ENCODE results near the gene EID3.

EID3 gene

DNA sequence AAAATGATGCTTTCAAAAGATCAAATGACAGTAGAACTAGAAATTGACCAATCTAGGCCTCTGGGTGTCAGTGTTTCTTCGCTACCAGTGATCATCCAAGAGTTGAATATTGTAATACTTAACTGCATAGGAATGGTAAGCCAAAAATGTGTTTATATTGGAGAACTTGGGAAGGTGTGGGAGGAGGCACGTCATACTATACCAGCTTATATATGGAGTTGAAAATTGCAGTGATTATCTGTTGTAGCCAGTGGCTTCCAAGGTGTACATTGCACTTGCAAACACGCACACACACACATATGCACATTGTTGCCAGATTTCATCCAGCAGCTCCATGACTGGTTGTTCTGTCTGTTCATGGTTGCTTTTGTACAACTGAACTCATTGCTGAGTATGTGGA is 36.1 kb downstream of the EID3 start:
- no peak for DNase-seq (ENCODE audit: low spot score)

DNA sequence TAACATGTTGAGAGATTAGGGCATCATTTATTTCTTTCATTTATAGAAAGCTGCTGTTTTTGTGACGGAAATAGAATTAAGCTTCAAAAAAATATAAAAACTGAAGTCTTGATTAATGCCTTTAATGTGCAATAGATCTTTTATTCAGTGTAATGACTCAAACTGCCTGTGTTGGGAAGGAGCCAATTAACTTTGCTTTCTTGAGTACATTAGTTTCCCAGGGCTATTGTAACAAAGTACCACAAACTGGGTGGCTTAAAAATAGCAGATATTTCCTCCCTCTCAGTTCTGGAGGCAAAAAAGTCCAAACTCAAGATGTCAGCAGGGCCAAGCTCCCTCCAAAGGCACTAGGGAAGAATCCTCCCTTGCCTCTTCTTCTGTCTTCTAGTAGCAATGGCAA is 36.6 kb downstream of the EID3 start:
- DNase-seq (ENCODE audit: low spot score) = no peak

DNA sequence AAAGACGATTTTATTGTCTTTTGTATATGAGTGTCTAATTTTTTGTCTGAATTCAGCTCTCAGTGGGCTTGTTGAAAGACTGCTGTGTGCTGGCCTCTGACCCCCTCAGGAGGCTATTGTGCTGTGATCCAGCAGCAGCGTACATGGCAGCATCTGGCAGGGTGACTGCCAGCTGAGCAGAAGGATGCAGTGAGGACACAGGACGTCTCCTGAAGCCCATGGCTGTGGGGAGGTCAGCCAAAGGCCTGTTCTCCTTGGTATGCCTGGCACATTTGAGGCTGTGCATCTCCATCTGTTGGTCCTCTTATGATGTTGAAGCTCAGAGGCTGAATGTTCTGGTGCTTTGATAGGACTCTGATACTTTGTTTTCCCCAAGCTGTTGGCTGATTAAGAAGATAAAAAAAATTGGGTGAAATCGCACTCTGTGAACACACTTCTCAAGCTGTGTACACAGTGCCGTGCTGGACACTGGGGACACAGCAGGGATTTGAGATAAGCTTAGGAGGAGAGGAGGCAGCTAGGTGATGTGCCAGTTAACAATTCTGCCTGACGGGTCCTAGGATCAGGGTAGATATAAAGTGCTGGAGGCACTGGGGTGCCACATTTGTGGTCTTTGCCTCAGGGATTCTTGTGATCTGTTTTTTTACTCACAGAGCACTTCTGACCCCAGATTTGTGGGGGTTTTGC is 37.5 kb downstream of the EID3 start:
- DNase-seq (ENCODE audit: low spot score) = no peak

DNA sequence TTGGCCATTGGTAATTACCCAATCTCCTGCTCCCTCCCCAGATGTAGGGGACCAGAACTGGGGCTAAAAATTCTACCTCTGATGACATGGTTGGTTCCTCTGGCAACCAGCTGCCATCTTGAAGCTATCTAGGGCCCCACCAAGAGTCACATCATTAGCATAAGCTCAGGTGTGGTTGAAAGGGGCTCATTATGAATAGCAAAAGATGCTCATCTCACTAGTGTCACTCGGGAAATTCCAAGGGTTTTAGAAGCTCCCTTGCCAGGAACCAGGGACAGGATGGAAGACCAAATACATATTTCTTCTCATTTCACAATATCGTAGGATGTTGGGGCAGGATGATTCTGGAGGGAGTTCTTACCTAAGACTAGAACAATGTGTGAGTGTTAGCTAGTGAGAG is 38.6 kb downstream of the EID3 start:
- no peak for DNase-seq (ENCODE audit: low spot score)

DNA sequence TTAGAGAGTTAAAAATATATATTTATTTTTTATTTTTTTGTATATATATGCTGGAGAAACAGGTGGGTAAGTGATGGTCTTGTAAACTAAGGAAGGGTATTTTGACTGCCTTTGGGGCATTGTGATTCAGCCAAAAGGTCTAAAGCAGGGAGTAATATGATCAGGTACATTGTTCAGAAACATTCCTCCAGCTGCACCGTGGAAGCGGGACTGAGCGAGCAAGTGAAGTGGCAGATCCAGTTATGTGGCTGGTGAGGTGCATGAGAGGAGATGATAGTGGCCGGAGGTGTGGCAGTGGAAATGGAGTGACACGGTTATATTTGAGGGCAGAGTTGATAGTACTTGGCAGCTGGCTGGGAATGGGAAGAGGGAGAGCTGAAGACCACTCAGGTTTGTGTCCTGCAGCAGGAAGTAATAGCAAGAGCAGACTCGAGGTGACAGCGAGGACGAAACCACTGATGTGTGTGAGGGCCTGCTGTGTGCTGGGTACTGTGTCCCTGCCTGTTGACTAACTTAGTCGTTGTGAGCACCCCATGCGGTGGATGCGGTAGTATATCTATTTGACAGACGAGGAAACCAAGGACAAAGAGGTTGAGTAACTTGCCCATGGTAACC is 39.2 kb downstream of the EID3 start:
- DNase-seq (ENCODE audit: low spot score) = no peak

DNA sequence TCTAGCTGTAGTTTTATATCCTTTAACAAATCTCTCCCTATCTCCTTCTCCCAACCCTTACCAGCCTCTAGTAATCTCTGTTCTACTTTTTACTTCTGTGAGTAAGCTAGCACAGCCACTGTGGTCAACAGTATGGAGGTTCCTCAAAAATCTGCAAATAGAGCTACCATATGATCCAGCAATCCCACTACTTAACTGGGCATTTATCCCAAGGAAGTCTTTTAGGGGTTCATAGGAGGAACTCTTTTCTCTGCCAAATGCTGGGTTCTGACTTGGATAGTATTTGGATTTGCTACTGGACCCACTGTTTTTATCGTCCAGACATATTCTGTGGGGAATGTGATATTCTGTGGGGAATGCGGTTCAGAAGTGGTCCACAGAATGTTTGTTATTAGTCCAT is 41.1 kb downstream of the EID3 start:
- DNase-seq (ENCODE audit: low spot score) = no peak

DNA sequence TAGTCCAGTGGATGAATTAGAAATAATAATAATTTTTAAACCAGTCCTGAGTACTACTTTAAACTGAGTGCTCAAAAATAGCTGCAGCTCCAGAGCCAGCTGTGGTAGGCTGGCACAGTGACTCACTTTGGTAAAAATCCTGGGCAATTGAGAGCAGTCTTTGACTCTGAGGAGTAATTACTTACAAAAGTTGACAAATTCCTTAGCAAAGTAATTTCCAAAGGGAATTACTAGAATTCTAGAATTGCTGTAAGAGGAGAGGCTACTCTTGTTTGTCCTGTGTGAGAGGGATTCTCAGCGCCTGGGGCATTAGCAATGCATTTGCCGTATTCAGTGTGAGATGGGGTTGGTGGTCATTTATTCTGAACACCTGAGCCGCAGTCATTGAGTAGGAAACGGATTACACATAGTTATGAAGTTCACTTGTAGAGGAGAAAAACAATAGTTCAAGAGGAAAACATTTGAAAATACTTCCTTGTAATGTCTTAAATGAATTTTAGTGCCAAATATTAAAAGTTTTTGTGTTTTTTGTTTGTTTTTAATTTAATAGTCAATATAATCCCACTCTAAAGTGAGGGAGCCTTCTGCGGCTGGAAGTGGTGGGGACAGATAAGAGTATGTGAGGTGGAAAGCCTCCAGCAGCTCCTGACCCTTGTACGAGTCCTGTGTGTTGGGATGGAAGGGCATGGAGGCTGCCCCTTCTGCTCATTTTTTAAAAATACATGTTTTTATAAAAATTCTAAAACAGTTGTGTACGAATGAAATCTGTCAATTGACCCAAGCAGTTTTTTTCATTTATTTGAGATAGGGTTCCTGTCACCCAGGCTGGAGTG is 41.9 kb downstream of the EID3 start:
- DNase-seq (ENCODE audit: low spot score) = no peak

DNA sequence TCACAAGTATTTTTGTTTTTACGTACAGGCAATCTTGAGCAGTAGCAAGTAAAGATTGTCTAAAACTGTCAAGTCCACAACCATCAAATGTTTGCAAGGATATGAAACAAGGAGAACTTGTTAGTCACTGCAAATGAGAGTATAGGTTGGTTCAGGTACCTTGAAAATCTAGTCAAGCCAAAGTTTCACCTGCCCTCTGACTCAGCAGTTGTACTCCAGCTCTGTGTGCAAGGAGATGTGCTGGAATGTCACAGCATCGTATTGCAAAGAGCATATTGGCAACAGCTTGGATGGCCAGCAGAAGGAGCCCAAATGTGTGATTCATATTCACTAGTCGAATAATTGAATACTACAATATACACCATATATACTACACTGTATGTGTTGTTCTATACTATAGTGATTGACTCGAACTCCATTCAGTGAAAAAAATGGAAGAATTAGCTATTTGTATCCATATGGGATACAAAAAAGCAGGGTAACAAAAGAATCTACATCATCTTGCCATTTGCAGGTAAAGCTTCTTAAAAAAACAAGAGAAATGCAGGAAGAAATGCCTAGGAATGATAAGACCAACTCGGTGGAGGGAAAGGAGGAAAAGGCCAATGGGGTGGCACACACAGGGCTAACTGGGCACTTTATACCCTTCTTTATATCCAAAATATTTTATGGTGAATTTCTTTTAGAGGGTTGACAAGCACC is 44.0 kb downstream of the EID3 start:
- DNase-seq (ENCODE audit: low spot score) = no peak

DNA sequence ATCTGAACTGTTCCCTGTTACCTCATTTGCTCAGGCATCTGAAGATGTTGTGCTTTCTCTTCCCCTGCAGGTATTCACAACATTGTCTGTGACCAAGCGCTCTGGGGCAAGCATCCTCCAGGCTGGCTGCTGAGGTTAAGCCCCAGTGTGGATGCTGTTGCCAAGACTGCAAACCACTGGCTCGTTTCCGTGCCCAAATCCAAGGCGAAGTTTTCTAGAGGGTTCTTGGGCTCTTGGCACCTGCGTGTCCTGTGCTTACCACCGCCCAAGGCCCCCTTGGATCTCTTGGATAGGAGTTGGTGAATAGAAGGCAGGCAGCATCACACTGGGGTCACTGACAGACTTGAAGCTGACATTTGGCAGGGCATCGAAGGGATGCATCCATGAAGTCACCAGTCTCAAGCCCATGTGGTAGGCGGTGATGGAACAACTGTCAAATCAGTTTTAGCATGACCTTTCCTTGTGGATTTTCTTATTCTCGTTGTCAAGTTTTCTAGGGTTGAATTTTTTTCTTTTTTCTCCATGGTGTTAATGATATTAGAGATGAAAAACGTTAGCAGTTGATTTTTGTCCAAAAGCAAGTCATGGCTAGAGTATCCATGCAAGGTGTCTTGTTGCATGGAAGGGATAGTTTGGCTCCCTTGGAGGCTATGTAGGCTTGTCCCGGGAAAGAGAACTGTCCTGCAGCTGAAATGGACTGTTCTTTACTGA is 44.9 kb downstream of the EID3 start:
- DNase-seq (ENCODE audit: low spot score) = no peak

DNA sequence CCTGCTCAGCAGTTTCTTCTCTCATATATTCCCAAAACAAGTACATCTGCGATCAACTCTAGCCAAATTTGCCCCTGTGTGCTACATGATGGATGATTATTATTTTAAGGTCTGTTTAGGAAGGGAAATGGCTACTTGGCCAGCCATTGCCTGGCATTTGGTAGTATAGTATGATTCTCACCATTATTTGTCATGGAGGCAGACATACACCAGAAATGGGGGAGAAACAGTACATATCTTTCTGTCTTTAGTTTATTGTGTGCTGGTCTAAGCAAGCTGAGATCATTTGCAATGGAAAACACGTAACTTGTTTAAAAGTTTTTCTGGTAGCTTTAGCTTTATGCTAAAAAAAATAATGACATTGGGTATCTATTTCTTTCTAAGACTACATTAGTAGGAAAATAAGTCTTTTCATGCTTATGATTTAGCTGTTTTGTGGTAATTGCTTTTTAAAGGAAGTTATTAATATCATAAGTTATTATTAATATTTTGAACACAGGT is 45.5 kb downstream of the EID3 start:
- no peak for DNase-seq (ENCODE audit: low spot score)

DNA sequence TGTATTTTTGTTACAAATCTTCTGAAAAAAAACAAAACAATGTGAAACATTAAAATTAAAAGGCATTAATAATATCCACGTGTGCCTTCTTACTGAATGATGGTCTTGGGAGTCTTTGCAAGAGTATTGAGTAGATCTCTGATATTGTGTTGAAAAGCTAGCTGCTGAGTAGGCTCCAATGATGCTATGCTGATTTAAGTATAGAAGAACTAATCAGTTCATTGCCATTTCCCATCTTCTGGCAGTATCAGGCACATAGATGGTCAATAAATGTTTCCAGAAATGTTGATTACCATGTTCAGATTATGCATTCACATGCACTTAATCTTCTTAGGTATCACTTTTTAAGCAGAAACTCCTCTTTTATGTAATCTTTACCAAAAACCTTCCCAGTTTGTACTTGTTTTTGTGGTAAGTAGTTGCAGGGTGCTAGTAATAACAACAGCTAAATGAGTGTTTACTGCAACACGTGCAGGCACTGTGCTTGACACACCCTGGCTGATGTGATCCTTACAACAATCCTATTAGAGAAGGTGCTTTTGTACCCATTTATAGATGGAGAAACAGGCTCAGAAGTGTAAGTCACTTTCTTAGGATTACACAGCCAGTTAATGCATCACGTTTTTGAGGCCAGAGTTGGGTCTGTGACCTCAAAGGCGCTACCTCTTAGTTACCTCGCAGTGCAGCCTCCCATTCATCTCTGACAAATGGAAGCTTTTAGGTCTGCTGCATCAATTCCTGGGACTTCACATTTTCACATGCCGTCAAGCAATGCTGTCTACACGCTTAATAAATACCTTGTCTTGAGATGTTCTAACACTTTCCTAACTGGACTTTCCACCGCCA is 46.9 kb downstream of the EID3 start:
- no peak for DNase-seq (ENCODE audit: low spot score)

DNA sequence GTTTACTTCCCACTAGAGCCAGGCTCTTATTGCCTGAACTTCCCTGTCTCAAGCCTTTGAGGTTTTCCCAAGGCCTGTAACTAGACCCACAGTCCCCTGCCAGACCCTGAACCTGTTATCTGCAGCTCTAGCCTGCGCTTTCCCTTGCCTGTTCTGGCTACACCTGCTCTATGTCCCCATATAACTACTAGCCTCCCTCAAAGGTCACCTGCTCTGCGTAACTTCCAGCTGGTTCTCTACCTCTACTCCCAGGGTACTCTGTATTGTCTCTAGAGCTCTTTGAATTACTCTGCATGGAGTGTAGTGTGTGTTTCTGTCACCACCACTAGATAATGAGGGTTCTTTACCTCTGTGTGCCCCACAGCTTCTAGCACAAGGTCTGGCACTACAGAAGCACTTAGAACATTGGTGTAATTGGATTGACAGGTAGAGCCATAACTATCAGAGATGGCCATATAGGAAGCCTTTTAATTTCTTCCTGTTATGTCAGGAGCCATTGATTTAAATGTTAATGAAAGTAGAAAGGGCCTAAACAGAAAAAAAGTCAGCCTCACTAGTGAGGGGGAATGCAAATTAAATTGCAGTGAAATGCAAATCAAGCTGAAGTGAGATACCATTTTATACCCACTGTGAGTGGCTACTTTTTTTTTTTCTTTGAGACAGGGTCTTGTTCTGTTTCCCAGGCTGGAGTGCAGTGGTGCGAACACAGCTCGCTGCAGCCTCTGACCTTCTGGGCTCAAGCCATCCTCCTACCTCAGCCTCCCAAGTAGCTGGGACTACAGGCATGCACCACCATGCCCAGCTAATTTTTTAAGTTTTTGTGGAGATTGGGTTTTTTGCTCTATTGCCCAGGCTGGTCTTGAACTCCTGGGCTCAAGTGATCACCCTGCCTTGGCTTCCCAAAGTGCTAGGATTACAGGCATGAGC is 47.8 kb downstream of the EID3 start:
- DNase-seq (ENCODE audit: low spot score) = no peak

DNA sequence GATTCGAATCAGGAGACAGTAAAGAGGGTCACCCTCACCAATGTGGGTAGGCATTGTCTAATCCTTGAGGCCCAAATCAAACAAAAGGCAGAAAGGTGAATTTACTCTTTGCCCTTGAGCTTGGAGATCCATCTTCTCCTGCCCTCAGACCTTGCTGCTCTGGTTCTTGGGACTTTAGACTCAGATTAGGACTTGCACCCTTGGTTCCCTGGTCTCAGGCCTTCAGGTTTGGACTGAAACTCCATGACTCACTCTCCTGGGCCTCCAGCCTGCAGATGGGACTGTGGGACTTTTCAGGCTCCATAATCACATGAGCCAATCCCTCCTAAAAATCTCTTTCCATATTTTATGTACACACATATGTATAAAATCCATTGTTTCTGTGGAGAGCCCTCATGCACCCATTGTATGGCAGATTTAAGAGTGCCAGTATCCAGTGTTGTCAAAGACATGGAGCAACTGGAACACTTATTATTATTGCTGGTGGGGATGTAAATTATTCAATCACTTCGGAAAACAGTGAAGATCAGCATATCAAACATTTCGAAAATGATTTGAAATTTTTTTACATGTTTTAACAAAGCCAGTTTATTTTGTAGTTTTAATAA is 48.7 kb downstream of the EID3 start:
- no peak for DNase-seq (ENCODE audit: low spot score)

DNA sequence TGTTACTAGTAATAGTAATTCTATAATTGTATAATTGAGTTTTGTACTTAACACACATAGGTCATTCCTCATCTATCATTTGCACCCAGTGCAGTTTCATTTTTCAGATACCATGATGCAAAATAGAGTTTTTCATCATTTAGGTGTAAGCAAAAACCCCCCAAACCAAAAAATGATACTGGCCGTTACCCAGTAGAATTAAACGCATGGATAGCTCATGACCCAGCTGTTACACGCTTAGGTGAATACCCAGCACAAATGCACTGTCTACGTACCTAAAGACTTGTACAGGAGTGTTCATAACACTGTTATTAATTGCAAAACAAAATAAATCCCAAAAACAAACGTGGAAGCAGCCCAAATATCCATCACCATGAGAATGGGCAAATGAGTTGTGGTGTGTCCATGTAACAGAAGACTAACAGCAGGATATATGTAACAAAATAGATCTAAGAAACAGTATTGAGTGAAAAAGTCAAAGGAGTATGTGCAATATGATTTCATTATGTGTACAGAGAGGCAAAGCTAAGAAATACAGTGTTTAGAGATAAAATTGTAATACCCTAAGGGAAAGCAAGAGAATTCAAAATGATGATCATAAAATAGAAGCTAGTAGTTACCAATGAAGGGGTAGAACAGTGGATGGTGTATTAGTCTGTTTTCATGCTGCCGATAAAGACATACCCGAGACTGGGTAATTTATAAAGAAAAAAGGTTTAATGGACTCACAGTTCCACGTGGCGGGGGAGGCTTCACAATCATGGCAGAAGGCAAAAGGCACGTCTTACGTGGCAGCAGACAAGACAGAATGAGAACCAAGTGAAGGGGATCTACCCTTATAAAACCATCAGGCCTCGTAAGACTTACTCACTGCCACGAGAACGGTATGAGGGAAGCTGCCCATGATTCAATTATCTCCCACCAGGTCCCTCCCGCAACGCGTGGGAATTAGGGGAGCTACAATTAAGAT is 49.8 kb downstream of the EID3 start:
- no peak for DNase-seq (ENCODE audit: low spot score)

DNA sequence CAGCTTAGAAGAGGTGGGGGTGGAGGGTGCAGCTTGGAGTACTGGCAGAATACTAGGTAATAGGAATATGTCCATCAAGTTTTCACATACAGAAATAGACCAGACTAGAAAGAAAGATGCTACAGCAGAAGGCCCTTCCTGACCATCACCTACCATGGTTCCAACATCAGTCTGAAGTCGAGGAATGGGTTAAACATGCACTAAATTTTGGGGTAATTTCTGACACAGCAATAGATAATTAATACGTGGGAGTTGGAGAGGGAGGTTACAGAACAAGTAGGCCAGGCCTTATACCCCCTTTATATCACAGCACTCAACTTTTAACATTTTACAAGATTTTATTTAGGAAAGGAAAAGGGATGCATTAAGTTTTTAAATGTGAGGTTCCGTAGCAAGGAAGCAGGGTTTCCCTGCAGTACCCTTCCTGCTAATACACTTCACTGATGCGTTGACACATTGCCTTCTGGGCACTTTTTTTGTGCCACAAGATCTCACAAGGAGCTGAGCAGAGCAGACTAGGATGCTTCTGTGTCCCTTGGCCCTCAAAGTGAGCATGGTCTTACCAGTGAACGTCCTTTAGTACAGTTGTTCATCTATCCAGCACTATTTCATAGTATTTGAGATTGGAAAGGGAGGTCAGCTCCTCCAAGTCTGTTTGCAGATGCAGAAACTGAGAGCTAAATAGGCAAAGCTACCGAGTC is 50.8 kb downstream of the EID3 start:
- no peak for DNase-seq (ENCODE audit: low spot score)
